Mesothelial cell of epicardium (in vitro differentiated cells): Measurements from ENCODE around the gene TFF2. TPM values are rescaled to one million over a fixed set of nuclear protein-coding genes. Genes with fewer than 3 reads are reported as not detected.

Experiments used
- DNase-seq, 2 experiments: peaks; one replicate each; pipeline ENCODE4 v3.0.0; 2021; ENCODE audit warnings: low spot score in 2 of 2; ENCODE audit not compliant: unreplicated experiment in 2 of 2
- H3K27ac Mint-ChIP-seq: 2 replicates; pipeline ENCODE4 v1.8.0; 2021; ENCODE audit warnings: mixed read lengths
- H3K27me3 Mint-ChIP-seq: 2 replicates; pipeline ENCODE4 v1.8.0; 2021; ENCODE audit warnings: low read depth, mixed read lengths
- H3K36me3 Mint-ChIP-seq: 2 replicates; pipeline ENCODE4 v1.8.0; 2021; ENCODE audit warnings: mixed read lengths
- H3K4me1 Mint-ChIP-seq: 2 replicates; pipeline ENCODE4 v1.8.0; 2021; ENCODE audit warnings: mixed read lengths
- H3K4me3 Mint-ChIP-seq: 2 replicates; pipeline ENCODE4 v1.8.0; 2021; ENCODE audit warnings: mild to moderate bottlenecking, moderate library complexity, mixed read lengths
- H3K9me3 Mint-ChIP-seq: 2 replicates; pipeline ENCODE4 v1.8.0; 2021; ENCODE audit warnings: mixed read lengths
- CTCF ChIP-seq: fragments of 200-600 bp; sonication (generic); IDR thresholded peaks from one replicate; pipeline ENCODE4 v1.5.0; 2021; ENCODE audit warnings: antibody characterized with exemption; ENCODE audit not compliant: unreplicated experiment
- total RNA-seq: library from RNA; stranded (reverse); gene quantifications from 3 replicates; pipeline ENCODE4 v1.2.1, GENCODE V29; 2021

TFF2 gene
- total RNA-seq, 1 donor from 2014 or later, result not detected

- DNase-seq, result no peak
- Mint-ChIP-seq H3K4me3 (no peak within 1 kb of the TSS), H3K27me3 (peaks cover 4% of the 10 kb centered on the region), H3K27ac (no peak within 1 kb of the TSS), H3K9me3 (no peaks in the 10 kb centered on the region), H3K36me3 (no peaks in the 10 kb centered on the region), H3K4me1 (no peaks in the 10 kb centered on the region)
- TF ChIP-seq CTCF, result no peak
These were observed 45.3 kb upstream of the TFF2 start, which contains the start of gene TMPRSS3 for GRCh38 chr21:42395905-42396651. Gene TMPRSS3 (minus strand): TSS chr21:42396052. CDS start chr21:42395417, 635 bp downstream.

- no peaks in the 10 kb centered on the region for H3K36me3 Mint-ChIP-seq
- H3K4me3 Mint-ChIP-seq, result no peak overlapping the region
These were observed 44.5 kb upstream of the TFF2 start for GRCh38 chr21:42395302-42395701.

GRCh38 chr21:42393443-42393950, 42.7 kb upstream of the TFF2 start:
- Mint-ChIP-seq H3K27me3 (peaks cover 10% of the 10 kb centered on the region), H3K36me3 (no peaks in the 10 kb centered on the region), H3K4me3 (no peak overlapping the region), H3K4me1 (peaks cover 5% of the 10 kb centered on the region), H3K9me3 (no peaks in the 10 kb centered on the region), H3K27ac (no peak overlapping the region)
- no peak for DNase-seq
- TF ChIP-seq CTCF, result no peak

More at GRCh38 chr21:42395302-42395701, 44.5 kb upstream of the TFF2 start:
- DNase-seq, result no peak
- Mint-ChIP-seq H3K4me1 (no peaks in the 10 kb centered on the region), H3K27ac (no peak overlapping the region), H3K9me3 (no peaks in the 10 kb centered on the region), H3K27me3 (peaks cover 9% of the 10 kb centered on the region)
- no peak for TF ChIP-seq CTCF

GRCh38 chr21:42392731-42393442, 42.1 kb upstream of the TFF2 start:
- Mint-ChIP-seq H3K9me3 (no peaks in the 10 kb centered on the region), H3K27ac (no peak overlapping the region), H3K4me1 (peaks cover 5% of the 10 kb centered on the region), H3K36me3 (no peaks in the 10 kb centered on the region), H3K4me3 (no peak overlapping the region), H3K27me3 (peaks cover 10% of the 10 kb centered on the region)
- DNase-seq, result no peak
- TF ChIP-seq CTCF, result no peak

GRCh38 chr21:42391297-42391696, 40.5 kb upstream of the TFF2 start:
- H3K36me3 Mint-ChIP-seq, result no peaks in the 10 kb centered on the region
- H3K4me3 Mint-ChIP-seq, result no peak overlapping the region
- H3K9me3 Mint-ChIP-seq, result no peaks in the 10 kb centered on the region
- peaks cover 9% of the 10 kb centered on the region for H3K4me1 Mint-ChIP-seq
- DNase-seq, result no peak
- H3K27me3 Mint-ChIP-seq, result peaks cover 10% of the 10 kb centered on the region
- no peak overlapping the region for H3K27ac Mint-ChIP-seq
- no peak for TF ChIP-seq CTCF
